Esophagus muscularis mucosa (tissue), 4 donors: Measurements from ENCODE around the gene MDK.

ENCODE experiments used
- CTCF ChIP-seq, 3 experiments: fragments of 200-600 bp in 2 of 3; fragments of 450-650 bp in 1 of 3; sonication (generic) in 2 of 3; IDR thresholded peaks; one replicate each; pipeline ENCODE4 v1.5.1; 2017 to 2019; ENCODE audit warnings: antibody characterized with exemption in 3 of 3, mild to moderate bottlenecking in 2 of 3, moderate library complexity in 1 of 3
- EP300 ChIP-seq: sonication (generic); formaldehyde crosslinking; IDR thresholded peaks from one replicate; pipeline ENCODE4 v1.6.1; 2017; ENCODE audit warnings: antibody characterized with exemption
- POLR2AphosphoS5 ChIP-seq, 2 donors: sonication (generic); formaldehyde crosslinking; IDR thresholded peaks; one replicate each; pipeline ENCODE4 v1.6.1; 2017; ENCODE audit warnings: antibody characterized with exemption in 2 of 2

DNA sequence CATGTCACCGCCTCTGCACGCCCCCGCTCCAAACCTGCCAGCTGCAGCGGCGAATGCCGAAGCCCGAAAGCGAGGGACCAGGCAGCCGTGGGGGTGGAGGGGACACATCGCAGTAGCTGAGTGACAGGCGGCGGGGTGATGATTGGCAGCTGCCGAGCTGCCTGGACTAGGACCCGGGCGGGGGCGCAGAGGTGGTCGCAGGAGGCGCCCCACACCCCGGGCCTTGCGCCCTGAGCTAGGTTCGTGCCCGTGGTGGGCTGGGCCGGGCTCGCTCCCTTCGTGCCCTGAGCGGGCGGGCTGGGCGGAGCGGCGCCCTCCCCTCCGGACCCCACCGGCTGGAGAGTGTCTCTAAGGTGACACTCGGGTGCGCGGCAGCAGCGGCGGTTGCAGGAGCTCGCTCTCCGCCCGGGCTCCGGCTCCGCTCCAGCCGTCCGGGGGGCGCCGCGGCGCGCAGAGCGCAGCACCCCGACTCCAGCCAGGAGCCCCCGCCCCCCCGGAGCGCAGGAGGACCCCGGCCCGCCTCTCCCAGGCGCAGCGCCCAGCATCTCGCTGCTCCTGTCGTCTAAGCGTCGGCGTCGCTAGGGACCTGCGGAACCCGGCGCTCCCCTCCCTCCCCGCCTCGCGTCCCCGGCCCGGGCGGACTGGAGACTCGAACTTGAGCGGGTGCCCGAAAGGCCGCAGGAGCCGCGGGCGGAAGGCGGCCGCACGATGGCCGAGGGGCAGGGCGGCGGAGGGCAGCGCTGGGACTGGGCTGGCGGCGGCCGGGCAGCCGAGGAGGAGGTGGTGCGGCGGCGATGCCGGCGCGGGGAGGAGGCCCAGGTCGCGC, 48.7 kb upstream of the MDK start:
- no peak for TF ChIP-seq CTCF (IDR thresholded peaks at IDR 0.05)
- no peak for TF ChIP-seq EP300
- no peak for TF ChIP-seq POLR2AphosphoS5 (IDR thresholded peaks at IDR 0.05)
